Right lobe of liver (tissue), 4 donors: ENCODE measurements around the gene C2CD4C.

Source experiments
- POLR2A ChIP-seq: fragments of 450-650 bp; IDR thresholded peaks from one replicate; pipeline ENCODE4 v1.6.1; 2017; ENCODE audit warnings: antibody characterized with exemption, mild to moderate bottlenecking
- TF ChIP-seq, protein P1 (sequence below), 4 donors: fragments of 200-600 bp in 3 of 4; fragments of 450-650 bp in 1 of 4; IDR thresholded peaks; one replicate each; pipeline versions ENCODE4 v1.5.1 to v1.8.0; 2016 to 2022; ENCODE audit warnings: antibody characterized with exemption in 4 of 4, mild to moderate bottlenecking in 2 of 4
- donor health status: DM: no; HTN: no; CAD: no.
- donor health status: DM: no; HTN: no; CAD: no.
- donor health status: DM: no; HTN: yes; CAD: no.

DNA sequence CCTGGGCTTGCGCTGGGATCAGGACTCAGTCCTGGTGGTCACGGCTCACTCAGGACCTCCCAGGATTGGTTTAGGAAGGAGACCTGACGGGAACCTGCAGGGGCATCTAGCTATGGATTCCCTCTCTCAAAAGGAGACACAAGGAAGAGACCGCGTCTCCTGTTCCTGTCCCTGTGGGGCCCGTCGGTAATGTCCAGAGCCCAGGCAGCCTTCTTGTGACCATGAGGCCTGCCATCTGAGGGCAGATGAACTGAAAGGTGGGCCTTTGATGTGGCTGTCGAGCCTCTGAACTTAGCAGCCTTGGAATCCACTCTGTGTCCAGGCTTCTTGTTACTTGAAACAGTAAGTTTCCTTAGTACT is 32.9 kb downstream of the C2CD4C start:
- TF ChIP-seq, protein P1, sequence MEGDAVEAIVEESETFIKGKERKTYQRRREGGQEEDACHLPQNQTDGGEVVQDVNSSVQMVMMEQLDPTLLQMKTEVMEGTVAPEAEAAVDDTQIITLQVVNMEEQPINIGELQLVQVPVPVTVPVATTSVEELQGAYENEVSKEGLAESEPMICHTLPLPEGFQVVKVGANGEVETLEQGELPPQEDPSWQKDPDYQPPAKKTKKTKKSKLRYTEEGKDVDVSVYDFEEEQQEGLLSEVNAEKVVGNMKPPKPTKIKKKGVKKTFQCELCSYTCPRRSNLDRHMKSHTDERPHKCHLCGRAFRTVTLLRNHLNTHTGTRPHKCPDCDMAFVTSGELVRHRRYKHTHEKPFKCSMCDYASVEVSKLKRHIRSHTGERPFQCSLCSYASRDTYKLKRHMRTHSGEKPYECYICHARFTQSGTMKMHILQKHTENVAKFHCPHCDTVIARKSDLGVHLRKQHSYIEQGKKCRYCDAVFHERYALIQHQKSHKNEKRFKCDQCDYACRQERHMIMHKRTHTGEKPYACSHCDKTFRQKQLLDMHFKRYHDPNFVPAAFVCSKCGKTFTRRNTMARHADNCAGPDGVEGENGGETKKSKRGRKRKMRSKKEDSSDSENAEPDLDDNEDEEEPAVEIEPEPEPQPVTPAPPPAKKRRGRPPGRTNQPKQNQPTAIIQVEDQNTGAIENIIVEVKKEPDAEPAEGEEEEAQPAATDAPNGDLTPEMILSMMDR (IDR thresholded peaks at IDR 0.05), result no peak
- no peak for TF ChIP-seq POLR2A
